GM10248 (cell line): Measurements from ENCODE around the gene SV2B.

Experiments used
- CTCF ChIA-PET: fragments of 300-600 bp; sonication (Branson Sonifier 250); formaldehyde crosslinking; extraction: SDS; loops from one replicate; lab custom pipeline; 2021; ENCODE audit warnings: antibody characterized with exemption; lab: Yijun Ruan, JAX
- POLR2A ChIA-PET: fragments of 350-650 bp; sonication (Branson Sonifier 250); formaldehyde crosslinking; extraction: SDS; loops from one replicate; lab custom pipeline; 2020; ENCODE audit warnings: antibody characterized with exemption; lab: Yijun Ruan, JAX
- DNase-seq: peaks from one replicate; pipeline ENCODE4 v3.0.0; 2012; ENCODE audit errors: extremely low spot score
- TF ChIP-seq, protein P1 (sequence below): IDR thresholded peaks from 2 replicates; pipeline ENCODE4 v1.5.1; 2012; ENCODE audit warnings: mild to moderate bottlenecking, low read depth; ENCODE audit errors: extremely low read depth, missing control alignments, control extremely low read depth

The SV2B gene

DNA sequence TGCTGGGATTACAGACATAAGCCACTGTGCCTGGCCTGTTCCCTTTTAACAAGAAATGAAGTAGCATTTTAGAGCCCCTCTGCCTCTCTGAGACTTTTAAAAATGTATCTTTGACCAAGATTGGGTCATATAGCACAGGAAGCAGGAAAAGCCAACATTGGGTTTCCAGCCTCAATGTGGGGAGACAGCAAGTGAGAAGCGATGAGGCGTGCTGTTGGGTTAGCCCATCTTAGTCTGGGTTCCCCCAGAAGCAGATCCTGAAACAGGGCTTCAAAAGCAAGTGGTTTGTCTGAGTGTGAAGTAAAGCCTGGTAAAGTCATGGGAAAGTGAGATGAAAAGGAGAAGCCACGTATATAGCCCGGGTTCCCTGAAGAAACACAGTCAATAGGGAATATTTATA, 48.2 kb downstream of the SV2B start:
- ChIA-PET POLR2A (no interaction called here), CTCF (interaction anchor here (1.5 to 1.9 kb wide), 3 partner anchors 10 to 92 kb away, joined by 3 to 7 read pairs (median 4); no protein-coding TSS in a partner anchor)
- no peak for DNase-seq
- TF ChIP-seq, protein P1, sequence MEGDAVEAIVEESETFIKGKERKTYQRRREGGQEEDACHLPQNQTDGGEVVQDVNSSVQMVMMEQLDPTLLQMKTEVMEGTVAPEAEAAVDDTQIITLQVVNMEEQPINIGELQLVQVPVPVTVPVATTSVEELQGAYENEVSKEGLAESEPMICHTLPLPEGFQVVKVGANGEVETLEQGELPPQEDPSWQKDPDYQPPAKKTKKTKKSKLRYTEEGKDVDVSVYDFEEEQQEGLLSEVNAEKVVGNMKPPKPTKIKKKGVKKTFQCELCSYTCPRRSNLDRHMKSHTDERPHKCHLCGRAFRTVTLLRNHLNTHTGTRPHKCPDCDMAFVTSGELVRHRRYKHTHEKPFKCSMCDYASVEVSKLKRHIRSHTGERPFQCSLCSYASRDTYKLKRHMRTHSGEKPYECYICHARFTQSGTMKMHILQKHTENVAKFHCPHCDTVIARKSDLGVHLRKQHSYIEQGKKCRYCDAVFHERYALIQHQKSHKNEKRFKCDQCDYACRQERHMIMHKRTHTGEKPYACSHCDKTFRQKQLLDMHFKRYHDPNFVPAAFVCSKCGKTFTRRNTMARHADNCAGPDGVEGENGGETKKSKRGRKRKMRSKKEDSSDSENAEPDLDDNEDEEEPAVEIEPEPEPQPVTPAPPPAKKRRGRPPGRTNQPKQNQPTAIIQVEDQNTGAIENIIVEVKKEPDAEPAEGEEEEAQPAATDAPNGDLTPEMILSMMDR, result no peak

DNA sequence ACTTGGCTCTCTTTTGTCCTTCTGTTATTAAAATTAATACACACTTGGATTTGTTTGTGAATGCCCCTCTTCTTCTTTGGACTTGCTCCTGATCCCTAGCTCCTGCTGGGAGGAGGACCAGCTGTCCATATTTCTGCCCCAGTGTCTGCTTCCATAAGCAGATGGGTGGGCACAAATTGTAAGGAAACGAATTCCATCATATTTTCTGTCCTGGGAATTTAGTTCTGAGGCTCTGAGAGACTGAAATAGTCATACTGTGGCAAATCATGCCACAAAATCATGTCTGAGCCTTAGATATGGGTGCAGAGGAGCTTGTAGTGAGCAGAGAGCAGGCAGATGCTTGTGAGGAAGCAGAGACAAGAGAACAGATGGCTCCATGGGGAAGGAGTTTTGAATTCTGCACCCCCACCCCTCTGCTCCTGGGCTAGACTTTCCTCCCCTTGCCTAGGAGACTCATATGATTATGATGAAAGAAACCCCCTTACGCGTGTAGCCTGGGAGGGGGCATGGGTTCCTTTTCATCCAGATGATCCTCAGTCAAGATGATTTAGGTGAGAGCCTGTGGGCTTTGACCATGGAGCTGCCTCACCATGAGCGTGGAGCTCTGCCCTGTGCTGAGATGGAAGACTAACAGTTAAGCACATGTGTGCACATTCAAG, 50.6 kb downstream of the SV2B start:
- DNase-seq, result no peak
- POLR2A ChIA-PET, result no interaction called here
- CTCF ChIA-PET, result interaction anchor here (0.9 to 2.3 kb wide), 6 partner anchors 9 to 121 kb away, joined by 3 to 10 read pairs (median 4); no protein-coding TSS in a partner anchor

DNA sequence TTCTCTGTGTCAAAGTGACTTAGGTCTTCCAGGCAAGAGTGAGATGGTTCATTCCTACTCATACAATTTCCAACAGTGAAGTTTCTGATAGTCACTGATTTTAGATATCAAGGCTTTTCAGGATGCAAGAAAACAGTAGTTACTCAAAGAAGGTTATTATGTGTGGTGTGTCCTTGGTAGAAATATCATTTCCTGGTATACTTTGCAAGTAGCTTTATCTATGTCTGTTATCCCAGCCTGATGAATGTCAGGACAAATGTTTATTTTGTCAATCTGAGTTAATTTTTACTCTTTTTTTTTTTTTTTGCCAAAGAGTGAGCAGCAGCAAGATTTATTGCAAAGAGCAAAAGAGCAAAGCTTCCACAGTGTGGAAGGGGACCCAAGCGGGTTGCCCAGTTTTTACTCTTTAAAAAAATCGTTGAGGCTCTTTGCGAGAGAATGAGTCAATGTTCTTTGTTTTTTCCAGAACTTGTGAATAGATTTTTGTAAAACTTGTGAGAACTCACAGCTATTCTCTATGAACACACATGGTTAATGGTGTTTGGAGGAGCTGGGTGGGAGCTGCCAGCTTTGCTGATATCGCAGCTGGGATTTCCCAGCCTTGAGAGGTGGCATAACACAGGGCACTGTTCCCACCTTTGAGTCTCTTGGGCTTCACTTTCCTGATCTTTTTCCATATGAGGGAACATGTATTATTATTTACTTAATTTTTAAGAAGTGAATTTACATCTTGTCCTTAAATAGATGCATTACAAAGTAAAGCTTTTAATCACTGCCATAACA, 51.9 kb downstream of the SV2B start:
- ChIA-PET CTCF (interaction anchor here (0.7 to 2.3 kb wide), 9 partner anchors 9 to 102 kb away, joined by 3 to 10 read pairs (median 4); no protein-coding TSS in a partner anchor), POLR2A (no interaction called here)
- DNase-seq, result no peak
- TF ChIP-seq, protein P1, result no peak

More for the DNA sequence above, 50.6 kb downstream of the SV2B start:
- TF ChIP-seq, protein P1, result no peak

DNA sequence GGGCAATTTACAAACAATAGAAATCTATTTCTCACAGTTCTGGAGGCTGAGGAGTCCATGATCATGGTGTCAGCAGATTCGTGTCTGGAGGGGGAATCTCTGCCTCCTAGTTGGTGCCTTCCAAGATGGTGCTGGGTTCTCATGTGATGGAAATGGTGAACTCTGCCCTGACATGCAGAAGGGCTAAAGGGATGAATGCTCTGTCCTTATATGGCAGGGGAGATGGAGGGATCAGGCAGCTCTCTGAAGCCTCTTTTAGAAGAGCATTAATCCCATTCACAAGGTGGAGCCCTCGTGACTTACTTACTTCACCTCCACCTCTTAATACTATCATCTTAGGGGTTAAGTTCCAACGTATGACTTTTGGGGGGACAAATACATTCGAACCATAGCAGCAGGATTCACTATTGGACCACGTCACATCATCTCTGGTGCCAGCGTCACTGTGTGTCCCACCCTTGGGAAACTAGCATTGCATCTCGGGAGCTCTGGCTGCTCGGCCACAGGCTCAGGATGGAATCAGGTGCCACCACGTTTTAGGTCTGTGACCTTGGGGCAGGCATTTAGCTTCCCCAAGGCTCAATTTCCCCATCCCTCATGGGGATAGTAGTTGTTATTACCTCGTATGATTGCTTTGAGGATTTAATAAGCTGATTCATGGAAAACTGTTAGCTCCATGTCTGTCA, 53.0 kb downstream of the SV2B start:
- CTCF ChIA-PET, result interaction anchor here (1.1 to 2.3 kb wide), 6 partner anchors 8 to 116 kb away, joined by 3 to 9 read pairs (median 6); no protein-coding TSS in a partner anchor
- POLR2A ChIA-PET, result no interaction called here
- TF ChIP-seq, protein P1, result no peak
- no peak for DNase-seq

DNA sequence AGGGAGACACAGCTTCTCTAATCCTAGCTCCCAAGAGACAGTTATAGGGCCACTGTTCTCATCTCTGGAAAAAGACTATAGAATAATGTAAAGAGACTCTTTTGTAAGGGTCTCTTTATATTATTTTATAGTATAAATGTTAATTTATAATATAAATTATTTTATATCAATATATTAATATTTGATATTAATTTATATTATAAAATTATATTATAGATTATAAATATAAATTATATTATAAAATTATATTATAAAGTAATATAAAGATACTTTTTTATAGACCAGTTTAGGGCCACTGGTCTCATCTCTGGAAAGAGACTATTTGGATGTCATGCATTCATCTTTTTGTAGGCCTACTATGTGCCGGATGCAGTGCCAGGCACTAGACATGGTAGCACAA, 53.9 kb downstream of the SV2B start:
- DNase-seq, result no peak
- POLR2A ChIA-PET, result no interaction called here
- TF ChIP-seq, protein P1, result no peak
- CTCF ChIA-PET, result interaction anchor here (1.1 to 1.2 kb wide), 2 partner anchors 14 to 115 kb away, joined by 3 to 6 read pairs; no protein-coding TSS in a partner anchor
